ENCODE measurements around the gene TSKS. TPM values are rescaled to one million over a fixed set of nuclear protein-coding genes. Genes with fewer than 3 reads are reported as not detected.

TSKS gene
- polyA plus RNA-seq, 1 donor (not counting 4 experiments of a cell fraction or from before 2014, with no cell fraction given), result 1.9 TPM

DNA sequence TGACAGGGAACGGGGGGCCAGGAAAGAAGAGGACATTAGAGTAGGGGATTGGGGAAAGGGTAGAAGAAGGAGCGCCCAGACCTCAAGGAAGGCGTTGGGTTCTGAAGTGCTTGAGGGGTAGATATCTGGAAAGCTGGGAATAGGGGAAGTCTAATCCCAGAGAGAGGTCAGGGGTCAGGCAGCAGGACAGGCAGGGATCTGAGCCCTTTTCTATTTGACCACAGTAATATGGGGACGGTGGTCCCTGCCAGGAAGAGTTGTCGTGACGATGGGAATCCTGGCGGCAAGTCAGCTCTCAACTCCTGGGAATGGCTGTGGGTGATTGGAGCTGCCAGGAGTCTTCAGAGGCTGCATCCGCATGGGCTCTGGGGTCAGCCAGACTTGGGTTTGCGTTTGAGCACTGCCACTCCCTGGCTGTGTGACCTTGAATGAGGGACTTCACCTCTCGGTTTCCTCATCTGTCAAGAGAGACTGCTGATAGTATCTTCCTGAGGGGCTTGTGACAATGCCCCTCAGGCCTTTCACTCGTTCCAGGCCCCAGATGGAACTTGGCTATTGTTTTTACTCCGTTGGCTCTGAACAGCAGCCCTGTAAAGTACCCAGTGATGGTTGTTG, 5.0 kb upstream of the TSKS start:
- dilution Hi-C loops (cut with MboI; ENCODE audit: extremely low pct_ligation_motif_present, low sequenced_read_pairs), result no loop called here

DNA sequence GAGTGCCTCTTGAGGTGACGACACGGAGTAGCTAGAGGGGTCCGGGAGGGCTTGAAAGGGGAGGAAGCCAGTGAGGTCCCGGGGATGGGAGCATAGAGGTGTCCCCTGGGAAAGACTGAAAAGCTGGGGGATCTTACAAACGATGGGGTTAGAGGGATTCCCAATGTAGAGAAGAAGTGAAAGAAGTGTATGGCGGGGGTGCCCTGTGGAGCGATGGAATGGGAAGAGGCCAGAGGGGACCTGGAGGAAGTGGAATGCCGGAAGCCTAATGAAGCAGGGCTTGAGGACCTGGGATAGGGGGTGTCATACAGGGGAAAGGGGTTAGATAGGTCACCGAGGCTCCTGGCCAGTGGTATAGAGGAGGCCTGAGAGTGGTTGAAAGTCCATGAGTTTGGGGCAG, 4.3 kb upstream of the TSKS start:
- Histone ChIP-seq H3K4me3 (ENCODE audit: control insufficient read depth in 2 of 3, extremely low read depth in 1 of 3, insufficient read depth in 2 of 3, low read depth in 1 of 3, low read length in 3 of 3) (peak overlapping the region; percentile 88 to 96 (median 95)), H3K27ac (ENCODE audit: control insufficient read depth, insufficient read depth, low read length) (peak overlapping the region; percentile 78), H3K9me3 (ENCODE audit: control insufficient read depth, low read depth, low read length) (no peaks in the 10 kb centered on the region), H4K20me1 (ENCODE audit: control insufficient read depth, extremely low read depth, insufficient read depth, low read length) (peaks cover 4% of the 10 kb centered on the region), H3K27me3 (ENCODE audit: control insufficient read depth, extremely low read depth, insufficient read depth, low read length) (no peaks in the 10 kb centered on the region), H3K79me2 (ENCODE audit: control insufficient read depth, insufficient read depth, low read length) (peaks cover 41% of the 10 kb centered on the region), H2AFZ (ENCODE audit: control insufficient read depth, low read length) (peak overlapping the region; percentile 12), H3K9me1 (ENCODE audit: control insufficient read depth, extremely low read depth, insufficient read depth, low read length) (peaks cover 2% of the 10 kb centered on the region), H3K4me1 (ENCODE audit: control insufficient read depth, extremely low read depth, insufficient read depth, low read length) (peaks cover 23% of the 10 kb centered on the region), H3K4me2 (ENCODE audit: control insufficient read depth, extremely low read depth, insufficient read depth, low read depth, low read length) (peak overlapping the region; percentile 98), H3K36me3 (ENCODE audit: control insufficient read depth in 2 of 2, extremely low read depth in 1 of 2, insufficient read depth in 2 of 2, low read length in 2 of 2) (peaks cover 3 to 6% of the 10 kb centered on the region in 2 experiments), H3K9ac (ENCODE audit: control insufficient read depth, extremely low read depth, insufficient read depth, low read length) (peak overlapping the region; percentile 93)
- dilution Hi-C loops (cut with MboI; ENCODE audit: extremely low pct_ligation_motif_present, low sequenced_read_pairs), result no loop called here
- no peak for DNase-seq (ENCODE audit: low read depth, low spot score)
- TF ChIP-seq EZH2 (IDR thresholded peaks at IDR 0.05; ENCODE audit: low read length) (no peak), CTCF (optimal IDR thresholded peaks at IDR 0.05 in 1 of 3, IDR thresholded peaks at IDR 0.05 in 1 of 3, conservative IDR thresholded peaks at IDR 0.05 in 1 of 3; ENCODE audit: extremely low read depth in 1 of 3, insufficient read depth in 2 of 3, low read length in 3 of 3) (no peak)
- no peak for FAIRE-seq

More for the DNA sequence above, 5.0 kb upstream of the TSKS start:
- H3K27me3 ChIP-seq (ENCODE audit: control insufficient read depth, extremely low read depth, insufficient read depth, low read length), result no peaks in the 10 kb centered on the region
- no peaks in the 10 kb centered on the region for H3K9me3 ChIP-seq (ENCODE audit: control insufficient read depth, low read depth, low read length)
- peaks cover 4% of the 10 kb centered on the region for H4K20me1 ChIP-seq (ENCODE audit: control insufficient read depth, extremely low read depth, insufficient read depth, low read length)
- FAIRE-seq (no peak), DNase-seq (ENCODE audit: low read depth, low spot score) (no peak)
- peak overlapping the region; percentile 88 to 96 (median 95) for H3K4me3 ChIP-seq (ENCODE audit: control insufficient read depth in 2 of 3, extremely low read depth in 1 of 3, insufficient read depth in 2 of 3, low read depth in 1 of 3, low read length in 3 of 3)
- H2AFZ ChIP-seq (ENCODE audit: control insufficient read depth, low read length), result no peak overlapping the region
- peaks cover 2% of the 10 kb centered on the region for H3K9me1 ChIP-seq (ENCODE audit: control insufficient read depth, extremely low read depth, insufficient read depth, low read length)
- H3K4me1 ChIP-seq (ENCODE audit: control insufficient read depth, extremely low read depth, insufficient read depth, low read length), result peaks cover 27% of the 10 kb centered on the region
- H3K4me2 ChIP-seq (ENCODE audit: control insufficient read depth, extremely low read depth, insufficient read depth, low read depth, low read length), result peak overlapping the region; percentile 98
- peak overlapping the region; percentile 78 for H3K27ac ChIP-seq (ENCODE audit: control insufficient read depth, insufficient read depth, low read length)
- no peak for TF ChIP-seq CTCF (optimal IDR thresholded peaks at IDR 0.05 in 1 of 3, IDR thresholded peaks at IDR 0.05 in 1 of 3, conservative IDR thresholded peaks at IDR 0.05 in 1 of 3; ENCODE audit: extremely low read depth in 1 of 3, insufficient read depth in 2 of 3, low read length in 3 of 3)
- H3K36me3 ChIP-seq (ENCODE audit: control insufficient read depth in 2 of 2, extremely low read depth in 1 of 2, insufficient read depth in 2 of 2, low read length in 2 of 2), result peaks cover 3 to 6% of the 10 kb centered on the region in 2 experiments
- peaks cover 44% of the 10 kb centered on the region for H3K79me2 ChIP-seq (ENCODE audit: control insufficient read depth, insufficient read depth, low read length)
- H3K9ac ChIP-seq (ENCODE audit: control insufficient read depth, extremely low read depth, insufficient read depth, low read length), result peak overlapping the region; percentile 93
